ENCODE measurements around the gene ASAP2.

The ASAP2 gene

DNA sequence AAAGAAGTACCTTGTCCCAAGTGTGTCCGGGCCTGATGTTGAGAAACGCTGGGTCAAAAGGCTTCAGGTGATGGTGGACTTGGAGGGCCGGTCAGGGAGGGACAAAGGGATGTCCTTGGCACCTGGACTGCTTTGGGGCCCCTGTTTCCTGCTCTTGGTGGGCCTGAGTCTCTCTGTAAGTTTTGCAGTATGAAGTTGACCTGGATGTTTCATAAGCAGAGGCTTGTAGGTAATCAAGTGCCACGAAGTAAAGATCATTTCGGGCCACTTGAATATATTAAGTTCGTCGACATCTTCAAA, 29.4 kb downstream of the ASAP2 start:
- no peak for TF ChIP-seq CTCF (IDR thresholded peaks at IDR 0.05)
- Histone ChIP-seq H3K27ac (no peak overlapping the region), H3K36me3 (no peaks in the 10 kb centered on the region), H3K9me3 (no peaks in the 10 kb centered on the region), H3K4me3 (ENCODE audit: low read depth in 1 of 2, low read length in 1 of 2) (no peak overlapping the region), H3K27me3 (peaks cover 24% of the 10 kb centered on the region), H3K4me1 (ENCODE audit: control insufficient read depth in 1 of 2, insufficient read depth in 1 of 2, low read depth in 1 of 2, low read length in 1 of 2) (peaks cover 16 to 25% of the 10 kb centered on the region in 2 experiments)

DNA sequence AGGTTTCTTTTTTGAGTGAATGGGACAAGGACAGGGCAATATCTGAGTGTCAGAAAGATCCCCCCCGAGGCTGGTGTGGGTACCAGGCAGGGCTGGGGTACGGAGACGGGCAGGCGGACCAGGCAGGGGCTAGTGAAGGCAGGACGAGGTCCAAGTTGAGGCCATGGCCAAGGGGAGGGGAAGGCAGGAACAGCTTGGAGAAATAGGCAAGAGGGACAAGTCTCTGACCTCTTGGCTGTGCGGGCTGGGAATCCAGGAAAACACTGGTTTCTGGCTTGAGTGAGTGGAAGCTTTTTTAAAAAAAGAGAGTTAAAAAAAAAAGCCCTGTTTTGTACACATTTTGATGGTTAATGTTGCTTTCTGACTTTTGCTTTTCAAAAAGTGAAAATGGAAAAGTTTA, 30.3 kb downstream of the ASAP2 start:
- peaks cover 8 to 17% of the 10 kb centered on the region in 2 experiments for H3K4me1 ChIP-seq (ENCODE audit: control insufficient read depth in 1 of 2, insufficient read depth in 1 of 2, low read depth in 1 of 2, low read length in 1 of 2)
- H3K27me3 ChIP-seq: peaks cover 16% of the 10 kb centered on the region
- H3K36me3 ChIP-seq: no peaks in the 10 kb centered on the region
- TF ChIP-seq CTCF (IDR thresholded peaks at IDR 0.05): no peak
- H3K4me3 ChIP-seq (ENCODE audit: low read depth in 1 of 2, low read length in 1 of 2): no peak overlapping the region
- no peak overlapping the region for H3K27ac ChIP-seq
- H3K9me3 ChIP-seq: no peaks in the 10 kb centered on the region

- TF ChIP-seq CTCF (IDR thresholded peaks at IDR 0.05): no peak
- Histone ChIP-seq H3K4me3 (ENCODE audit: low read depth in 1 of 2, low read length in 1 of 2) (no peak overlapping the region), H3K4me1 (ENCODE audit: control insufficient read depth in 1 of 2, insufficient read depth in 1 of 2, low read depth in 1 of 2, low read length in 1 of 2) (peaks cover 8 to 17% of the 10 kb centered on the region in 2 experiments), H3K27me3 (peaks cover 7% of the 10 kb centered on the region), H3K9me3 (no peaks in the 10 kb centered on the region), H3K27ac (no peak overlapping the region), H3K36me3 (no peaks in the 10 kb centered on the region)
Observed at GRCh38 chr2:9237831-9238230, 31.2 kb downstream of the ASAP2 start.

DNA sequence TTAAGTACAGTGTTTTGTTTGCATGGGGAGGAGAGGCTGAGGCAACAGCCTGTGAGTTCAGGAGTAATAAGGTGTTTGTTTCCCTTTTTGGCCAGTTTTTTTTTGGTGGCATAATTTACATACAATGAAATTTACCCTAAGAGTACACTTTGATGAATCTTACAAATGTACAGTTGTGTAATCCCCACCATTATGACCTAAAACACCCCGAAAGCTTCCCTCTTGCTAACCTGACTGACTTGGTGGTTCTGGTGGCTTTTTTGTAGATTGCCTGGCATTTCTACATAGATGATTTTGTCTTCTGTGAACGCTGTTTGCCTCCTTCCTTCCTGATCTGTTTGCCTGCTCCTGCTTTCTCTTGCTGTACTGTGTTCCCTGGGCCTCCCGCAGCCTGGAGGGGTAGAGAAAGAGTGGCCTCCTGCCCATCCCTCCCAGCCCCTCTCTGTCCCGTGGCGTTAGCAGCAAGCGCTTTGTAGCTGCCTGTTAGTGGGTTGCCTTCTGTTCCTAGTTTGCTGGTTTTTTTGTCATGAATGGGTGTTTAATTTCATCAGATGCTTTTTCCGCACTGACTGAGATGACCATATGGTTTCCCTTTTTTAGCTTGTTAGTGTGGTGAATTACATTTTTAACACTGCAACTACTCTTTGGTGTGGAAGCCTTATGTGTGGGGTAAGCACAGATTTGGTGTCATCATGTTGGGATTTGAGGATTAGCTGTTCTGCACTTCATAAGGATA, 32.1 kb downstream of the ASAP2 start:
- H3K4me1 ChIP-seq (ENCODE audit: control insufficient read depth in 1 of 2, insufficient read depth in 1 of 2, low read depth in 1 of 2, low read length in 1 of 2): peaks cover 8 to 17% of the 10 kb centered on the region in 2 experiments
- no peak overlapping the region for H3K27ac ChIP-seq
- H3K9me3 ChIP-seq: no peaks in the 10 kb centered on the region
- H3K36me3 ChIP-seq: no peaks in the 10 kb centered on the region
- no peak overlapping the region for H3K4me3 ChIP-seq (ENCODE audit: low read depth in 1 of 2, low read length in 1 of 2)
- TF ChIP-seq CTCF (IDR thresholded peaks at IDR 0.05): no peak
- H3K27me3 ChIP-seq: no peaks in the 10 kb centered on the region

- Histone ChIP-seq H3K27ac (no peak overlapping the region), H3K27me3 (no peaks in the 10 kb centered on the region), H3K36me3 (no peaks in the 10 kb centered on the region), H3K4me1 (ENCODE audit: control insufficient read depth in 1 of 2, insufficient read depth in 1 of 2, low read depth in 1 of 2, low read length in 1 of 2) (peaks cover 8 to 11% of the 10 kb centered on the region in 2 experiments), H3K9me3 (no peaks in the 10 kb centered on the region), H3K4me3 (ENCODE audit: low read depth in 1 of 2, low read length in 1 of 2) (no peak overlapping the region)
- no peak for TF ChIP-seq CTCF (IDR thresholded peaks at IDR 0.05)
Observed at GRCh38 chr2:9239616-9240015, 33.0 kb downstream of the ASAP2 start.
